Right lung (tissue), 5 donors: ENCODE measurements around the gene EFTUD2. TPM values are rescaled to one million over a fixed set of nuclear protein-coding genes. Genes with fewer than 3 reads are reported as not detected.

ENCODE experiments used
- DNase-seq, 2 donors: peaks; one replicate each; pipeline ENCODE4 v3.0.0-alpha.2; 2013
- polyA plus RNA-seq, 5 donors: library from polyadenylated mRNA; unstranded; fragments of 120-200 nt; gene quantifications; one replicate each; pipeline versions ENCODE4 v1.2.1 to v1.2.3, GENCODE V29; 2013; ENCODE audit warnings: inconsistent platforms in 1 of 5, low replicate concordance in 1 of 5; ENCODE audit not compliant: insufficient read length in 5 of 5, insufficient read depth in 1 of 5

Gene EFTUD2
- polyA plus RNA-seq, 5 donors: 77.7 to 95.7 (median 92.8) TPM

- DNase-seq: no peak
Observed at GRCh38 chr17:44892250-44892649, 7.0 kb downstream of the EFTUD2 start.

- DNase-seq: no peak
Observed at GRCh38 chr17:44889003-44889402, 10.2 kb downstream of the EFTUD2 start.

- no peak for DNase-seq
Observed at GRCh38 chr17:44887971-44888954, 11.0 kb downstream of the EFTUD2 start.

GRCh38 chr17:44887016-44887415 lies 12.2 kb downstream of the EFTUD2 start:
- no peak for DNase-seq

GRCh38 chr17:44884941-44885340 lies 14.3 kb downstream of the EFTUD2 start:
- DNase-seq: no peak

GRCh38 chr17:44881145-44881544 lies 18.1 kb downstream of the EFTUD2 start:
- no peak for DNase-seq

- no peak for DNase-seq
Observed at GRCh38 chr17:44880062-44880461, 19.2 kb downstream of the EFTUD2 start.

GRCh38 chr17:44879376-44879775 lies 19.9 kb downstream of the EFTUD2 start:
- no peak for DNase-seq

- peak in 1 of 2 donors; percentile 25 for DNase-seq
Observed at GRCh38 chr17:44878627-44879221, 20.5 kb downstream of the EFTUD2 start.

- no peak for DNase-seq
Observed at GRCh38 chr17:44877121-44877520, 22.1 kb downstream of the EFTUD2 start.

- DNase-seq: no peak
Observed at GRCh38 chr17:44875761-44876160, 23.5 kb downstream of the EFTUD2 start.

- DNase-seq: no peak
Observed at GRCh38 chr17:44872131-44872768, 27.0 kb downstream of the EFTUD2 start.

- DNase-seq: no peak
Observed at GRCh38 chr17:44871556-44871955, 27.7 kb downstream of the EFTUD2 start.

- DNase-seq: no peak
Observed at GRCh38 chr17:44867841-44868240, 31.4 kb downstream of the EFTUD2 start.

GRCh38 chr17:44865931-44866330 lies 33.3 kb downstream of the EFTUD2 start:
- DNase-seq: no peak

GRCh38 chr17:44865231-44865660 lies 34.0 kb downstream of the EFTUD2 start:
- peak; percentile 50 to 68 for DNase-seq

GRCh38 chr17:44864831-44865230 lies 34.4 kb downstream of the EFTUD2 start:
- no peak for DNase-seq

GRCh38 chr17:44863061-44863918 lies 36.0 kb downstream of the EFTUD2 start:
- DNase-seq: no peak

- DNase-seq: no peak
Observed at GRCh38 chr17:44862278-44862914, 36.8 kb downstream of the EFTUD2 start.

- DNase-seq: no peak
Observed at GRCh38 chr17:44859701-44860100, 39.5 kb downstream of the EFTUD2 start.

GRCh38 chr17:44854192-44854591 lies 45.1 kb downstream of the EFTUD2 start:
- DNase-seq: no peak
